ENCODE results near the gene EVC2. TPM values are rescaled to one million over a fixed set of nuclear protein-coding genes. Genes with fewer than 3 reads are reported as not detected.

Gene EVC2
- 10 to 100 TPM; 21.4 to 24.2 TPM for total RNA-seq

DNA sequence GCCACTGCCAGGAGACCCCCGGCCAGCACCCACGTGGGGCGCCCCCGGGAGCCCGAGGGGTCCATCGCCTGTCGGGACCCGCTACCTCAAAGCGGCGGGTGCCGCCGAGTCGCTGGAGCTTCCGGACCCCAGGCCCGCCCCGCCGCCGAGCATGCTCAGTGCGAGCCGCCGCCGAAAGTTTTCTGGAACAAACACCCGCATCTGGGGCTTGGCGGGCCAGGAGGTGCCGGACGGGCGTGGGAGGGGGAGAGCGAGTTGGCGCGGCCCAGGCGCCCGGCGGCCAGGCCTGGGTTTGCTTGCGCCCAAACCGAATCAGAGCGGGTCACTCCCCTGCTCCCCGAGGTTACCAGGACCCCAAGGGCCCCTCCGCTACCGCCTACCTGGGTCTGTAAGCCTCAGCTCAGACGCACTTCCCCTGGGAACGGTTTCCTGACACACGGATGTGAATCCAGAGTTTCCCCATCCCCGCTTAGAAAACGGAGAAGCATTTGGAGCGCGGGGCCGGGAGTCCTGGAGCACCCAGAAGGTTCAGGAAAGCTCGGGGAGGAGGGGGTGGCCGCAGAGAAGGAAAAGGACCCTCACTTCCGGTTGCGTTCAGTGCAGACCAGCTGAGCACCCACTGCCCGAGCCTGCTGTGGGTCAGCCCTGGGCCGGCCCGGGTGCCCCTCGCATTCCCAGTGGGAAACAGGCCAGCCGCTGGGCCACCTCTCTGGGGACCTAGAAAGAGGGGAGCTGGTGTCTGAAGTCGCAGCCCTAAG lies at the start of gene EVC2:
Gene EVC2 (minus strand): TSS at position 111 of the 758 bp plus-strand sequence. CDS start 46 bp downstream, at position 65.
- Histone ChIP-seq H3K27me3 (replicated peaks; ENCODE audit: insufficient read depth) (no peaks in the 10 kb centered on the region), H3K27ac (peak within 1 kb of the TSS; percentile 85 to 94), H3K36me3 (no peaks in the 10 kb centered on the region), H3K4me3 (peak within 1 kb of the TSS; percentile 89), H3K4me1 (ENCODE audit: control insufficient read depth in 1 of 2, low read depth in 2 of 2) (peaks cover 27 to 56% of the 10 kb centered on the region in 2 donors), H3K9me3 (no peaks in the 10 kb centered on the region)
- DNase-seq (ENCODE audit: low spot score) (no peak), ATAC-seq (ENCODE audit: insufficient number of reproducible peaks, low FRiP score, low read depth) (no peak)
- TF ChIP-seq, protein P1, sequence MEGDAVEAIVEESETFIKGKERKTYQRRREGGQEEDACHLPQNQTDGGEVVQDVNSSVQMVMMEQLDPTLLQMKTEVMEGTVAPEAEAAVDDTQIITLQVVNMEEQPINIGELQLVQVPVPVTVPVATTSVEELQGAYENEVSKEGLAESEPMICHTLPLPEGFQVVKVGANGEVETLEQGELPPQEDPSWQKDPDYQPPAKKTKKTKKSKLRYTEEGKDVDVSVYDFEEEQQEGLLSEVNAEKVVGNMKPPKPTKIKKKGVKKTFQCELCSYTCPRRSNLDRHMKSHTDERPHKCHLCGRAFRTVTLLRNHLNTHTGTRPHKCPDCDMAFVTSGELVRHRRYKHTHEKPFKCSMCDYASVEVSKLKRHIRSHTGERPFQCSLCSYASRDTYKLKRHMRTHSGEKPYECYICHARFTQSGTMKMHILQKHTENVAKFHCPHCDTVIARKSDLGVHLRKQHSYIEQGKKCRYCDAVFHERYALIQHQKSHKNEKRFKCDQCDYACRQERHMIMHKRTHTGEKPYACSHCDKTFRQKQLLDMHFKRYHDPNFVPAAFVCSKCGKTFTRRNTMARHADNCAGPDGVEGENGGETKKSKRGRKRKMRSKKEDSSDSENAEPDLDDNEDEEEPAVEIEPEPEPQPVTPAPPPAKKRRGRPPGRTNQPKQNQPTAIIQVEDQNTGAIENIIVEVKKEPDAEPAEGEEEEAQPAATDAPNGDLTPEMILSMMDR (IDR thresholded peaks at IDR 0.05) = no peak

- H3K9me3 ChIP-seq = no peaks in the 10 kb centered on the region
- H3K36me3 ChIP-seq = peaks cover 48% of the 10 kb centered on the region
- DNase-seq (ENCODE audit: low spot score) = no peak
- H3K27ac ChIP-seq = no peak overlapping the region
- no peak overlapping the region for H3K4me3 ChIP-seq
- no peak for ATAC-seq (ENCODE audit: insufficient number of reproducible peaks, low FRiP score, low read depth)
- no peaks in the 10 kb centered on the region for H3K4me1 ChIP-seq (ENCODE audit: control insufficient read depth in 1 of 2, low read depth in 2 of 2)
- TF ChIP-seq, protein P1 (IDR thresholded peaks at IDR 0.05) = no peak
- no peaks in the 10 kb centered on the region for H3K27me3 ChIP-seq (replicated peaks; ENCODE audit: insufficient read depth)
These were observed 49.6 kb upstream of the EVC2 start for GRCh38 chr4:5757954-5758353.

DNA sequence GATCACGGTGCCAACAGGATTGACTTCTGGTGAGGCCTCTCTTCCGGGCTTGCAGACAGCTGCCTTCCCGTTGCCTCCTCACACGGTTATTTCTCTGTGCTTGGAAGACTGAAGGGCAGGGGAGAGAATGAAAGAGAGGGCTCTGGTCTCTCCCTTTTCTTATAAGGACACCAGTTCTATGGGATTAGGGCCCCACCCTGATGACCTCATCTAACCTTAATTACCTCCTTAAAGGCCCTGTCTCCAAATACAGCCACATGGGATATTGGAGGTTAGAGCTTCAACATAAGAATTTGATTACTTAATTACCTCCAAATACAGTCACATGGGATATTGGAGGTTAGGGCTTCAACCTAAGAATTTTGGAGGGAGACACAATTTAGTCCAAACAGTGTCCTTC lies 49.2 kb upstream of the EVC2 start:
- no peak overlapping the region for H3K4me3 ChIP-seq
- H3K36me3 ChIP-seq = peaks cover 52% of the 10 kb centered on the region
- H3K9me3 ChIP-seq = no peaks in the 10 kb centered on the region
- DNase-seq (ENCODE audit: low spot score) (no peak), ATAC-seq (ENCODE audit: insufficient number of reproducible peaks, low FRiP score, low read depth) (no peak)
- TF ChIP-seq, protein P1 (IDR thresholded peaks at IDR 0.05) = no peak
- no peak overlapping the region for H3K27ac ChIP-seq
- no peaks in the 10 kb centered on the region for H3K27me3 ChIP-seq (replicated peaks; ENCODE audit: insufficient read depth)
- H3K4me1 ChIP-seq (ENCODE audit: control insufficient read depth in 1 of 2, low read depth in 2 of 2) = no peaks in the 10 kb centered on the region

- H3K36me3 ChIP-seq = peaks cover 52% of the 10 kb centered on the region
These were observed 48.7 kb upstream of the EVC2 start for GRCh38 chr4:5757091-5757490.

DNA sequence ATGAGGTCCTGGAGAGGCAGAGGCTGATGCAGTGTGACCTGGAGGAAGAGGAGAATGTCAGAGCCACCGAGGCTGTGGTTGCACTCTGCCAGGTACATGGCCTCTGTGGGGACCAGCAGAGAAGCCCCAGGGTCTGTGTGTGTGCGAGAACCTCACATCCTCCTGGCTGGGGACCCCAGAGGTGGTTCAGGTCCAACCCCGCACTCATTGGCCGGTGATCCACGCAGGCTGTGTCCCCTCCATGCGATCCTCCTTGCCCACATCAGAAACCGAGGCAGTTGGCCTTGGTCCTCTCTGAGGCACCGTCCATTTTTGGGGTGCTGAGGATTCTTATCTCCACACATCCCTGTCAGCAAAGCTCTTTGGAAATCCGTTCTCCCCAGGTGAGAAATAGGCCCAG lies 47.9 kb upstream of the EVC2 start:
- H3K27ac ChIP-seq = no peak overlapping the region
- no peak overlapping the region for H3K4me3 ChIP-seq
- no peaks in the 10 kb centered on the region for H3K27me3 ChIP-seq (replicated peaks; ENCODE audit: insufficient read depth)
- TF ChIP-seq, protein P1 (IDR thresholded peaks at IDR 0.05) = no peak
- H3K4me1 ChIP-seq (ENCODE audit: control insufficient read depth in 1 of 2, low read depth in 2 of 2) = no peaks in the 10 kb centered on the region
- peaks cover 55% of the 10 kb centered on the region for H3K36me3 ChIP-seq
- no peaks in the 10 kb centered on the region for H3K9me3 ChIP-seq
- no peak for DNase-seq (ENCODE audit: low spot score)
- no peak for ATAC-seq (ENCODE audit: insufficient number of reproducible peaks, low FRiP score, low read depth)

More at GRCh38 chr4:5757091-5757490, 48.7 kb upstream of the EVC2 start:
- TF ChIP-seq, protein P1 (IDR thresholded peaks at IDR 0.05) = no peak
- Histone ChIP-seq H3K27ac (no peak overlapping the region), H3K4me3 (no peak overlapping the region), H3K4me1 (ENCODE audit: control insufficient read depth in 1 of 2, low read depth in 2 of 2) (no peaks in the 10 kb centered on the region), H3K27me3 (replicated peaks; ENCODE audit: insufficient read depth) (no peaks in the 10 kb centered on the region), H3K9me3 (no peaks in the 10 kb centered on the region)
- ATAC-seq (ENCODE audit: insufficient number of reproducible peaks, low FRiP score, low read depth) = no peak
- DNase-seq (ENCODE audit: low spot score) = no peak
